GM18873 (cell line): ENCODE data around the gene CLEC2D.
"Not testable (repeated sequence)": the region's sequence is repeated elsewhere in the genome, so short reads cannot be mapped to it uniquely, and the experiment has no call there.

Experiments used
- ATAC-seq: cut with Tn5 transposase; IDR thresholded peaks from one replicate; pipeline ENCODE4 v1.9.1; 2021; ENCODE audit warnings: mild to moderate bottlenecking, moderate library complexity, moderate number of reproducible peaks; ENCODE audit not compliant: unreplicated experiment, low FRiP score

CLEC2D gene

GRCh38 chr12:9669534-9669933 lies at the start of gene CLEC2D:
CLEC2D (plus strand) TSS chr12:9669713; CDS start chr12:9669735, 22 bp downstream.
- peak; percentile 38 for ATAC-seq

- no peak for ATAC-seq
Measured at GRCh38 chr12:9625019-9625418, 44.5 kb upstream of the CLEC2D start.

GRCh38 chr12:9626291-9626690 lies 43.2 kb upstream of the CLEC2D start:
- ATAC-seq: no peak

GRCh38 chr12:9626821-9627220 lies 42.7 kb upstream of the CLEC2D start:
- no peak for ATAC-seq

GRCh38 chr12:9632766-9633165 lies 36.7 kb upstream of the CLEC2D start:
- ATAC-seq: no peak

GRCh38 chr12:9634177-9634803 lies 35.2 kb upstream of the CLEC2D start:
- no peak for ATAC-seq

- ATAC-seq: no peak
Measured at GRCh38 chr12:9634969-9635754, 34.4 kb upstream of the CLEC2D start.

GRCh38 chr12:9636150-9636850 lies 33.2 kb upstream of the CLEC2D start:
- no peak for ATAC-seq

GRCh38 chr12:9636851-9637206 lies 32.7 kb upstream of the CLEC2D start:
- ATAC-seq: no peak

- ATAC-seq: no peak
Measured at GRCh38 chr12:9640024-9640423, 29.5 kb upstream of the CLEC2D start.

- no peak for ATAC-seq
Measured at GRCh38 chr12:9642606-9643265, 26.8 kb upstream of the CLEC2D start.

- ATAC-seq: no peak
Measured at GRCh38 chr12:9643266-9643660, 26.2 kb upstream of the CLEC2D start.

- ATAC-seq: not testable (repeated sequence)
Measured at GRCh38 chr12:9644985-9645551, 24.4 kb upstream of the CLEC2D start.

- ATAC-seq: no peak
Measured at GRCh38 chr12:9646794-9647781, 22.4 kb upstream of the CLEC2D start.

- ATAC-seq: peak; percentile 46
Measured at GRCh38 chr12:9647825-9648700, 21.4 kb upstream of the CLEC2D start.

- ATAC-seq: no peak
Measured at GRCh38 chr12:9648701-9649531, 20.6 kb upstream of the CLEC2D start.

- peak; percentile 22 for ATAC-seq
Measured at GRCh38 chr12:9649532-9649940, 20.0 kb upstream of the CLEC2D start.

- ATAC-seq: no peak
Measured at GRCh38 chr12:9650151-9650576, 19.3 kb upstream of the CLEC2D start.
